HepG2 (cell line): Measurements from ENCODE around the gene HOXA1.
"Not testable (repeated sequence)": the region's sequence is repeated elsewhere in the genome, so short reads cannot be mapped to it uniquely, and the experiment has no call there.

Experiments used
- CREM ChIP-seq, 2 experiments: sonication (generic) in 1 of 2; formaldehyde crosslinking in 1 of 2; IDR thresholded peaks; 2 replicates each; pipeline versions ENCODE4 v1.4.0 to v1.6.1; 2016 to 2020; ENCODE audit warnings: antibody characterized with exemption in 1 of 2, mild to moderate bottlenecking in 1 of 2, missing genetic modification reagents in 1 of 2
- E2F5 ChIP-seq: sonication (generic); formaldehyde crosslinking; conservative IDR thresholded peaks from 2 replicates; pipeline ENCODE4 v1.4.0; 2020; ENCODE audit warnings: missing genetic modification reagents
- GABPA ChIP-seq, 2 experiments: IDR thresholded peaks; 2 replicates each; pipeline ENCODE4 v1.6.1; 2011 to 2016; ENCODE audit warnings: low read depth in 2 of 2, low read length in 1 of 2, missing biosample characterization in 1 of 2, missing genetic modification characterization in 1 of 2
- GZF1 ChIP-seq: sonication (generic); formaldehyde crosslinking; IDR thresholded peaks from 2 replicates; pipeline ENCODE4 v1.5.1; 2020; ENCODE audit warnings: mild to moderate bottlenecking, missing genetic modification reagents
- IRF1 ChIP-seq: sonication (generic); formaldehyde crosslinking; IDR thresholded peaks from 2 replicates; pipeline ENCODE4 v1.4.0; 2020; ENCODE audit warnings: low read depth, mild to moderate bottlenecking, missing genetic modification reagents
- NFIC ChIP-seq: IDR thresholded peaks from 2 replicates; pipeline ENCODE4 v1.6.1; 2012; ENCODE audit warnings: mild to moderate bottlenecking, low read length, inconsistent platforms
- RBFOX2 ChIP-seq: fragments of 200-400 bp; formaldehyde crosslinking; IDR thresholded peaks from 2 replicates; pipeline ENCODE4 v1.6.1; 2017; ENCODE audit warnings: low read depth, mild to moderate bottlenecking, low read length
- ZNF367 ChIP-seq: sonication (generic); formaldehyde crosslinking; IDR thresholded peaks from 2 replicates; pipeline ENCODE4 v1.4.0; 2020; ENCODE audit warnings: missing genetic modification reagents, borderline replicate concordance

- not testable (repeated sequence) for TF ChIP-seq ZNF367 (CRISPR knock-in tag); GABPA (IDR thresholded peaks at IDR 0.05; ENCODE audit: low read depth, low read length); GABPA (CRISPR knock-in tag; IDR thresholded peaks at IDR 0.05; ENCODE audit: low read depth); GZF1; CREM (IDR thresholded peaks at IDR 0.05); CREM (CRISPR knock-in tag; IDR thresholded peaks at IDR 0.05); NFIC; IRF1 (CRISPR knock-in tag); E2F5 (CRISPR knock-in tag); RBFOX2
Measured at GRCh38 chr7:27045972-27046371, 49.8 kb downstream of the HOXA1 start.
